Loucy (cell line): ENCODE measurements around the gene C1QTNF12.

ENCODE experiments used
- CTCF ChIP-seq: fragments of 200-600 bp; sonication (generic); conservative IDR thresholded peaks from 2 replicates; pipeline ENCODE4 v1.5.1; 2014; ENCODE audit warnings: mild to moderate bottlenecking, antibody characterized with exemption, low read length
- EZH2phosphoT487 ChIP-seq: fragments of 200-600 bp; IDR thresholded peaks from 2 replicates; pipeline ENCODE4 v1.6.1; 2018; ENCODE audit warnings: antibody characterized with exemption, mild to moderate bottlenecking, moderate library complexity, borderline replicate concordance

DNA sequence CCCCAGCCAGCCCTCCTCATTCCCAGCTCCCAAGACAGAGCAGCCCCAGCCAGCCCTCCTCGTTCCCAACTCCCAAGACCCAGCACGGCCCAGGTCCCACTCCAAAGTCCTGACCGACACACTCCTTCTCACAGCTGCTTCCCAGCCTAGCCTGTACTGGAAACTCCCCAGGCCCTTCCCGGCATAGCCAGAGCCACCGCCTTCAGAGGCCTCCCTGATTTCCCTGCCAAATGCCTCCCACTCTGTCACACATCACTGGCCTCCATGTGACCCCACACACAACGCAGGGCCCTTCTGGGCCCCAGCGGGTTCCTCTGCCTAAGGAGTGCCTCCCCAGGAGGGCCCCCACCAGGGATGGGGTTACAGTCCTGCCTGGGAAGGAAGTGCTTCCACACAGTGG lies 24.3 kb upstream of the C1QTNF12 start:
- TF ChIP-seq CTCF (no peak), EZH2phosphoT487 (no peak)
